SK-N-MC (cell line): ENCODE results near the gene PTPN22.

Experiments
- EZH2 ChIP-seq: fragments of 200-600 bp; sonication (generic); IDR thresholded peaks from one replicate; pipeline ENCODE4 v1.6.1; 2017; ENCODE audit warnings: antibody characterized with exemption
- FOXP2 ChIP-seq: optimal IDR thresholded peaks from 2 replicates; pipeline ENCODE3; 2011; ENCODE audit warnings: mild to moderate bottlenecking, moderate library complexity; ENCODE audit not compliant: insufficient read depth; ENCODE audit errors: extremely low read length, control extremely low read depth
- POLR2AphosphoS5 ChIP-seq: IDR thresholded peaks from 2 replicates; pipeline ENCODE4 v1.6.1; 2012; ENCODE audit warnings: mild to moderate bottlenecking, low read depth, low read length, borderline replicate concordance

GRCh38 chr1:113872219-113872935, 865 bp upstream of the PTPN22 start:
- TF ChIP-seq EZH2 (no peak), POLR2AphosphoS5 (no peak), FOXP2 (no peak)
